Measurements from ENCODE around the gene PPP1R36.

The PPP1R36 gene

DNA sequence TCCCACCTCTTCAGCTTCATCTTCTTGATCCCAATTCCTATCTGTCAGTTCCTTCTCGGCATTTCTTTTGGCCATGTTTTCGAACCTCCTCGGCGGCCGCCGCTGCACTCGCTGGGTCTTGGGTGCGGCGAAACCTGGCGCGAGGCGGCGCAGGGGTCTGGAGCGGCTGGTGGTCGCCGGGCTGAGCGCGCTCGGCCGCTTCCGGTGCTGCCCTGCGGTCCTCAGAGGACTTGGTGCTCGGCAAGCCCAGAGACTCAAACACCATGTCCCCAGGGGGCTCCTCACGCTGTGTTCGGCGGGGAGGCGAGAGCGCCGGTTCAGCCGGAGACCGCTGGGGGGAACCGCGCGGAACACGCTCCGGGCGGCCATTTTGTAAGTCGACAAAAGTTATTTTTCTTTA, 51.8 kb downstream of the PPP1R36 start:
- no peak for DNase-seq (ENCODE audit: low read depth)

GRCh38 chr14:64602826-64603225, 53.1 kb downstream of the PPP1R36 start:
- H3K4me3 ChIP-seq (ENCODE audit: low read depth, low read length) = no peak overlapping the region
- no peak for DNase-seq (ENCODE audit: low read depth)
- no peak for TF ChIP-seq CTCF (conservative IDR thresholded peaks at IDR 0.05; ENCODE audit: low read depth, low read length)

More for the DNA sequence above, 51.8 kb downstream of the PPP1R36 start:
- TF ChIP-seq CTCF (conservative IDR thresholded peaks at IDR 0.05; ENCODE audit: low read depth, low read length) = peak; percentile 14
- H3K4me3 ChIP-seq (ENCODE audit: low read depth, low read length) = peak overlapping the region; percentile 35

- no peak for DNase-seq (ENCODE audit: low read depth)
- no peak overlapping the region for H3K4me3 ChIP-seq (ENCODE audit: low read depth, low read length)
- TF ChIP-seq CTCF (conservative IDR thresholded peaks at IDR 0.05; ENCODE audit: low read depth, low read length) = no peak
Measured at GRCh38 chr14:64604001-64604400, 54.2 kb downstream of the PPP1R36 start.

- TF ChIP-seq CTCF (conservative IDR thresholded peaks at IDR 0.05; ENCODE audit: low read depth, low read length) = no peak
- H3K4me3 ChIP-seq (ENCODE audit: low read depth, low read length) = no peak overlapping the region
- no peak for DNase-seq (ENCODE audit: low read depth)
Measured at GRCh38 chr14:64604881-64605280, 55.1 kb downstream of the PPP1R36 start.

DNA sequence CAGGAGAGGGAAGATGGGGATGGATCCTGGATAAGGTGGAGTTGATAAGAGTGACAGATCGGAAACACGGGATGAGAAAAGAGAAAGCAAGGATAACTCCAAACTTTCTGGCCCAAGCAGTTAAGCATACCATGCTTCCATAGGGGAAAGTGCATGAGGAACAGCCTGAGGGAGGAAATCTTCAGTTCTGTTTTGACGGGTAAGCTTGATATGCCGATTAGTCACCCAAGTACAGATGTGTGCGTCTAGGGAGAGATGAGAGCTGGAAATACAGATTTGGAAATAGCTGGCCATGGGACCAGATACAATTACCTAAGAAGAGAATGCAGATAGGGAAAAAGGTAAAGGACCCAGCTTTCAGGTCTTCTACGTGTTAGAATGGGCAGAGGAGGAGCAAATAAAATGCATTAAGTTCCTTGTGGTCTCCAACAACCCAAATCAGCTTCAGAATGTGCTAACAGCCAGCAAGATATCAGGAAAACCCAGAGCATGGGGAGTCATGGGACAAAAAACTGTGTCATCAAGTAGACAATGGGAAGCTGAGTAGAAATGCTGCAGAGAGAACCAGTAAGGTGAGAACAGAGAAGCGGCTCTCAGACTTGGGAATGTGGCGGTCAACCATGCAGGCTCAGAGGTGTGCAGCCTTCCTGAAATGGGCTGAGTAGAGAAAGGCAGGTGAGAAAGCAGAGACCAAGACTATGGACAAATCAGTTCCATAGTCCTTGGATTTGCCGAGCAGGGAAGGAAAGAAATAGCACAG, 56.3 kb downstream of the PPP1R36 start:
- no peak for DNase-seq (ENCODE audit: low read depth)
- no peak overlapping the region for H3K4me3 ChIP-seq (ENCODE audit: low read depth, low read length)
- no peak for TF ChIP-seq CTCF (conservative IDR thresholded peaks at IDR 0.05; ENCODE audit: low read depth, low read length)

- DNase-seq (ENCODE audit: low read depth) = no peak
- H3K4me3 ChIP-seq (ENCODE audit: low read depth, low read length) = no peak overlapping the region
- no peak for TF ChIP-seq CTCF (conservative IDR thresholded peaks at IDR 0.05; ENCODE audit: low read depth, low read length)
Measured at GRCh38 chr14:64610049-64610746, 60.4 kb downstream of the PPP1R36 start.

All from choroid plexus epithelial cell (primary cell).